Choroid plexus epithelial cell (primary cell): ENCODE measurements around the gene LSMEM2.

Source experiments
- DNase-seq: peaks from one replicate; pipeline ENCODE4 v3.0.0-alpha.2; 2010; ENCODE audit warnings: low read depth
- H3K4me3 ChIP-seq: 2 replicates; pipeline ENCODE4 v1.5.1; 2011; ENCODE audit warnings: low read depth, mild to moderate bottlenecking, control low read depth, low read length, moderate library complexity
- CTCF ChIP-seq: conservative IDR thresholded peaks from 2 replicates; pipeline ENCODE4 v1.5.1; 2011; ENCODE audit warnings: low read depth, mild to moderate bottlenecking, control low read depth, inconsistent platforms, low read length, moderate library complexity

Gene LSMEM2

DNA sequence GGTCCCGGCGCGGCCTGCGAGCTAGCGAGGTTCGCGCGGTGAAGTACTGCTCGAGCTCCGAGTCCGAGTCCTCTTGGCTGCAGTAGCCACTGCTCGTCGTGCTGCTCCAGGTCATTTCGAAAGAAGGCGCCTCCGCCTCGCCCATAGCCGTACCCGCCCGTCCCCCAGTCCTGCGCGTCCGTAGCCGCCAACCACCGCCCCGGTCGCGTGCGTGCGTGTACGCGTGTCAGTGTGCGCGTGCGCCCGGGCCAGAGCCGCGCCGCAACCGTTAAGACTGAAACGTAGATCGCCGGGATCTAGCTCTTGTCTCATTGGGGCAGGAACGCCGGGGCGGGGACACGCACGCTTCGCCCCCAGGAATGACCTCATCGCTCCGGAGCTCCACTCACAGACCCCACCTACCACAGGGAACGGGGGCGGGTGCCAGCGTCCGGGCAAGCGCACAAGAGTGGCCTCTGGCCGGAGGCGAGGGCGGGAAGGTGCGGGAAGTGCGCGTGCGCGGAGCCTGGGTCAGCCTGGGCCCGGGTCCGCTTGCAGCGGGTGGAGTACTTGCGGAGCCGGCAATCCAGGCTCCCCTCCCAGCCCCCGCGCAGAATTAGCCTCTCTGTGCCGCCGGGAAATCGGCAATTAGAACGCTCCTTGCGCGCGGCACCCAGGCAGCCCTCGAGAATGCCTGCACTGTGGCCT is 58.4 kb downstream of the LSMEM2 start:
- H3K4me3 ChIP-seq, result peak overlapping the region; percentile 87
- TF ChIP-seq CTCF, result no peak
- peak; percentile 100 for DNase-seq
